ENCODE data around the gene NAB1.
A peak's percentile ranks its signal among the peaks of the same experiment; 100 is the strongest.
"Not testable (repeated sequence)": the region's sequence is repeated elsewhere in the genome, so short reads cannot be mapped to it uniquely, and the experiment has no call there.

Gene NAB1

DNA sequence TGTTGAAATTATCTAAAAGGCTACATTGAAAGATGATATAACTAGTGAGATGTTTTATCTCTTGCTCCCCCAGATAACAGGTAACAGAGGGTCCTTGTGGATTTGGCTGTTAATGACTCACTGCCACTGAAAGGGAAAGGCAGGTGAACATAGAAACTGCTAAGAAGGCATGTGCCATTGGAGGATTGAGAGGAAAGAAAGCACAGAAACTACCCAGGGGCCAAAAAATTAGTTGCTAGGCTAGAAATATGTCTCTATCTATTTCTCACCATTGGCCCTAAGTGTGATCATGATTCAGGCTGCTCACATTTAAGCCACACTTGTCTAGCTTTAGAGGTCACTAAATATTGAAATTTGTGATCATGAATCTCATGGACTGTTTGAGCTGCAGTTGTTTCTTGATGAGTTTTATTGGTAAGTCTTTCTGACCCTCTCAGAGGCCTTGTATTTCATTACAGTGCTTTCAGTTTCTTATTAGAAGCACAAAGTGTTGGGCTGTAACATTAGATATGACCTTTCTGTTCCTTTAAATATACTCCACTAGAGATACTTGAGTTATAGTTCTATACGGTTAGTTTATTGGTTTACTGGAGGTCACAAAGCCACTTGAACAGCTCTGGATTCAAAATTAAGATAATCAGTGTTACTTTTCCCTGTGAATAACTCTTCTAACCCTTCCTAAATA, 26.2 kb downstream of the NAB1 start:
- DNase-seq = no peak

DNA sequence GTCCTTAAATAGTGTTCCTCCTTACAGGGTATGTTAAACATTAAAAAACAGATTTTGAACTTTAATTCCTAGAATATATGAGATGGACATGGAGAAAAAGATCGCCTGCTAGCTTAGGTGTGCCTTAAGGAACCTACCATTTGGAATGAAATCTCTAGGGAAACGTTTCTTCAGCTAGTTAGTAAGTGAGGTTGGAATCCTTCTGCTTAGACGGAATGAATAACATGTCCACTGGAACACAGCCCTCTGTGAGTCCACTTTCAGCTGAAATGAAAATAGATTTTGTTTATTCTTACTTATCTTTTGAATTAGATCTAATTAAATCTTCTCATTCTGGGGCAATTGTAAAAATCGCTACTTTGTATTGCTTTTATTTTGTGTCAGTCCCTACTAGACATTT, 28.4 kb downstream of the NAB1 start:
- DNase-seq = no peak

DNA sequence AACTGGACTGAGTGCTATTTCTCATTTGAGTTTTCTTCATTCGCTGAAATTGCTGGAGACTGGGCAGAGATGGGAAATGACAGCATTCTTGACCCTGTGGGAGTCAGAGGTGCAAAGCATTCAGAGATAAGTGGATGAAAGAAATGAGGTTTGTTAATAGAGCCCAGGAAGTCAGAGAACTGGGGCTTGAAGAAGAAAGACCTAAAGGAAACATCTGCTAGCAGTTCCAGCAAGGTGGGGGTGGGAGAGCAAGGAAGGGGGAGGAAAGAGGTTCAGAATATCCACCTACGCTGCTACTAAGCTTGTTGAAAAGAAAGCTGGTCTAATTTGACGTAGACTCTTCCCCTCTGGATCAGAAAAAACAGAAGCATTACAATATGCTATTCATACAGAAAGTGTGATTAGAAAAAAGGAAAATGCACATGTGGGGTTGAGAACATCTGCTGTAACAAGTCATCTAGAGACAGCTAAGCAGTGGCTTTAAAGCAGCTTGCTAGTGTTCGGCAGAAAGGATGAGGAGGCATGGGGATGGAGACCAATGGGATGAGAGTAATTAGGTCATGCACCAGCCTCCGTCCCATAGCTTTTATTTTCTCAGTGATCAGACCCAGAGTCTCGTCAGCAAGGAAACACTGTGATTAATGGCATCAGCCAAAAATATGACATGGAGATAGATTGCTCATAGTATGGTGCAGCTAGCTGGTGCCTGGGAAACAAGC, 29.7 kb downstream of the NAB1 start:
- DNase-seq = no peak

DNA sequence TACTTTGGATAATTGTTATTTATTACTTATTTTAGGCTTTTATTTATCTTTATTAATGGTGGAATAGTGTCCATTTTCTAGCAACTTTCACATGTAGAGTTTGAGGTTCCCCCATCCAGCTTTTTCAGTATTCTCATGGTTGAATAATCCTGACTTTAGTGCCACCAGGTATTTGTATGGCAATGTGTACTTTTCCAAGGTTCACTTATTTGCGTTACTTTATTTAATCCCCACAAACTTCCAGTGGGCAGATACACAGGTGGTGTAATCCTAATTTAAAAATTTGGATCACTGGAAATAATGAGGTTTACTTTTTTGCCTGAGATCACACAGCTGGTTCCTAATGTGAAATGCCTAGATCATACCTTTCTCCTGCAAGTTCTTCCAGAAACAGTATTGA, 30.5 kb downstream of the NAB1 start:
- DNase-seq = no peak

DNA sequence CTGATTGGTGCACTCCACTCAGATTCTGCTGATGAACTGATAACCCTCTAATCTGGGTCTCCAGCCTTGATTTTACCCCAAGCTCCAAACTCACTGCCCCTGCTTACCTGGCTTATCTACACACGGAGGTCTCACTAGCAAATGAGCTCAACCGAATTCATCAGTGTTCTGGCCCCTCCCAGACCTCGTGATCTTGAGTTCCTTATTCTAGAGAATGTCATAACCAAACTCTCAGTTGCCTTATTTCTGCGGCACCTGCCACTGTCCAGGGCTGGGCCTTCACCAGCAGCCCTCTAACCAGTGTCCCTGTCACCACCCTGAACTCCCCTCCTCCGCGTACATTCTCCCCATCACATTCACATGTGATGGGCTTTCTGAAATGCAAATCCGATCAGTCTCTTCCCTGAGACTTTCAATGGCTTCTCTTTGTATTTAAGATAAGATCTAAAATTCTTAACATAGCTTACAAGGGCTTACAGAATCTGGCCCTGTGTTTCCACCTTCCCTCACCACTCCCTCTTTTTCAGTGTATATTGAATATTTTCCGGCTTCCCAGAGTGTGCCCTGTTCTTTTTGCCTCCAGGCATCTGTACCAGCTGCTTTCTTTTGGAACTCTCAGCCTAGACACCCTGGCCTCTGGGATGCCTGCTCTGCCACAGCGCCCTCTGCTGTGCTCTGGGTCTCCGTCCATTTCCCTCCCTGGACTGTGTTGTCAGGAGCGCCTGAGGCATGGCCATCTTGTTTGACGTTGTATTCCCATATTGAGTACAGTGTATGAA, 31.1 kb downstream of the NAB1 start:
- no peak for DNase-seq

DNA sequence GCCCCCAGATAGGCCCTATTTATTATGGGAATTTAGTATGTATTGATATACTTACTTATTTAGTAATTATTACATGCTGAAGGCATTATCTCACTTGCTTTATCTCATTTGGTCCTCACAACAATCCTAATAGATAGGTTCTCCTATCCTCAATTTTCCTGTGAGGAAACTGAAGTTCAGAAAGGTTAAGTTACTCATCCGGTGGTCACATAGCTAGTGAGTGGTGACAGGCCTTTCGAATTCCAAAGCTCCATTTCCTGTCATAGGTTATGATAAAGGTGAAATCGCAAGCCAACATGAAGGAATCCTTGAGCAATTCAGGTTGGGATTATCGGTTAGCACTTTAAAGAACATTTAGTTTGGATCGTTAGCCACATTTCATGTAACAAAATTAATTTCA, 33.3 kb downstream of the NAB1 start:
- DNase-seq = no peak

DNA sequence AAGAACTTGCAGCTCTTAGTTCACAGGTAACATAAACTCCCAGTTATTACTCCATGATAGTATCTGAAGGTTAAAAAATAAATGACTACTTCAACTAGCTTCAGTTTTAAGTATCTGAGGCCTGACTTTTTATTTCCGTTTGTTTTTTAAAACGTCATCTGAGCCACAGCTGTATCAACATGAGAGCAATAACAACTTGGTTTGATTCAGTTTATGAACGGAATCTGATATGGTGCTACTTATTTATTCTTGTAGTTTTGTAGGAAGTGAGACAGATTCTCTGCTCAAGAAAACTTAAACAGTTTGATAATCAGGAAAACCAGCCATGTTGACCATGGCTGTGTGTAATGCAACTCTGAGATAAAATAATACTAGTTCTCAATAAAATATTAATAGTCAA, 34.9 kb downstream of the NAB1 start:
- DNase-seq = no peak

DNA sequence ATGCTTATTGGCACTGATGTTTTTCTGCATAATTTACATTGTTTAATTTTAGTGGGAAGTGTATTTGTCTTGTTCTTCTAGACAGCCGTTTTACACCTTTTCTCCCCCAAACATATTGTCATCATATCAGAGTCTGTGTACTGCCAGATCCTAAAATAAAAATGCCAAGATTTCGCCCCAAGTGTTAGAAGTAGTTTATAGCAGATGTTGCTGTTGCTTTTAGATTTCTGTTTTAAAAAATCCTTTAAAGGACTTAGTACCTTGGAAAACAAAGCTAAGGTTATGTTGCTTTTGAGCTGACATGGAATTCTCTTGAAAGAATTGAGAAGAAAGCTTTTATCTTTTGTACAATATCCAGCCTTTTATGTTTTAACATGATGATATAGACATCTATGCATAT, 36.0 kb downstream of the NAB1 start:
- peak in 1 of 2 donors; percentile 22 for DNase-seq

DNA sequence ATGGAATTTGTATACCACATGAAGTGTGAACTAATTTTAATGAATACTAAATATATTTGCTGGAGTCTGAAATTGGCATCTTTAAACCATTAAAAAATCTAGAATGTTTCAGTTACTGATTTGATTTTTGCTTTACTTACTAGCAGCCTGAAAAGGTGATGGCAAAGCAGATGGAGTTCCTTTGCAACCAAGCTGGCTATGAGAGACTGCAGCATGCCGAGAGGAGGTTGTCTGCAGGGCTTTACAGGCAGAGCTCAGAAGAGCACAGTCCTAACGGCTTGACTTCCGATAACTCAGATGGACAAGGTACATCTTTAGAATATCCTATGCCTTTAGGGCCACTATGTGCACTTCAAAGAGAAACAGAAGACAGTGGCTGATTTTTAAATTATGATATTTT, 36.5 kb downstream of the NAB1 start:
- DNase-seq = no peak

DNA sequence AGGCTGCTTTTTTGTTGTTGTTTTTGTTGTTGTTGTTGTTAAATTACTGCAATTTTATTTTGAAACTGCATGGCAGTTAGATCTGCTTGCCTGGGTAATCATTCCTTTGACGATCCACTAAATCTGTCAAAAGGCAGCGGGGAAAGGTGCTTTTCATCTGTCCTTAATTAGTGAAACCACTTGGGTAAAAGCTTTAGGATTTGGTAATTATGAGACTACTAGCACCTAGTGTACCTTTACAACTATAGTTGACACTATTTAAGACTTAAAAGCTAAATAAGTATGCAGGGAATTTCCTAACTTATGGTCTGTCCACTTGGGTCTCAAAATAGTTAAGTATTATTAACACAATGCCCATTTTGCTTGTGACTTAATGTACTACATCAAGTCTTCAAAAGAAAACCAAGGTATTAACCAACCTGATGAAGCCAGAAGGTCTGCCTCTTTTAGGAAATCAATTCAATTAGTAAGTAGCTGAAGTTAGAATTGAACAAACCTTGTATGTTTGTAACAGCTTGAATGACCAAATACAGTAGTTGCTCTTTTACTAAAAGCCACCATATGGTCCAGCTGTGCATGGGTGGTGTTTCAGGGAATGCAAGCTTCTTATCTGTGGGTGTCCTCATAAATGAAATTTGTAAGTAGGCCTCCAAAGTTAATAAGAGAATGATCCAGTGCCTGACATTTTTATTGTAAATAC, 44.8 kb downstream of the NAB1 start:
- no peak for DNase-seq

DNA sequence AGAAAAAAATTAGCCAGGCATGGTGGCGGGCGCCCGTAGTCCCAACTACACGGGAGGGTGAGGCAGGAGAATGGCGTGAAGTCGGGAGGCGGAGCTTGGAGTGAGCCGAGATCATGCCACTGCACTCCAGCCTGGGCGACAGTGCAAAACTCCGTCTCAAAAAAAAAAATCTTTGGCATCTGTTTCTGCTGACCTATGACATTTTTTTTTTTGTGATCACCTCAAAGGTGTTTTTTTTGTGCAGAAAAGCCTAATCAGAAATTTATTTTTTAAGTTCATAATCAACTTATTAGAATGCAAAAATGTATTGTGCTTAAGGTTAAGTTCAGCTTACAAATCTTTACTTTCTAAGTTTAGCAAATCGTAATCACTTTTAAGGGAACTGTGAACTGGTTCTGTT, 45.6 kb downstream of the NAB1 start:
- DNase-seq = no peak

DNA sequence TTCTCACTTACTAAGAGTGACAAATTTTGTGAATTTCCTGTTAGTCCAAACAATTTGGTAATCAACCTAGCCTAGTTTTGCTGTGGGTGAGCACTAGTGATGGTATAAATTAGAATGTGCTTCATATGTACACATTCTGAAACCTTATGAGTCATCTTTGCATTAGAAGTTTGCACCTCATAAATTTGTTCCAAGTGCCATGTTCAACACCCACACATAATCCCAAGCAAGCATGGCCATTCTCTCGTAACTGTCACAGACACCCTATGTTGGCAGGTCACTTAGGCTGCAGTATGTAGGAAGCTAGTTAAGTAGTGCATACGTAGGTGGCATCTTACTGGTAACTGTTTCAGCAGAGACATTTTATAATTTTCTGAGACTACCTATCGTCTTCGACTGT, 46.9 kb downstream of the NAB1 start:
- no peak for DNase-seq

DNA sequence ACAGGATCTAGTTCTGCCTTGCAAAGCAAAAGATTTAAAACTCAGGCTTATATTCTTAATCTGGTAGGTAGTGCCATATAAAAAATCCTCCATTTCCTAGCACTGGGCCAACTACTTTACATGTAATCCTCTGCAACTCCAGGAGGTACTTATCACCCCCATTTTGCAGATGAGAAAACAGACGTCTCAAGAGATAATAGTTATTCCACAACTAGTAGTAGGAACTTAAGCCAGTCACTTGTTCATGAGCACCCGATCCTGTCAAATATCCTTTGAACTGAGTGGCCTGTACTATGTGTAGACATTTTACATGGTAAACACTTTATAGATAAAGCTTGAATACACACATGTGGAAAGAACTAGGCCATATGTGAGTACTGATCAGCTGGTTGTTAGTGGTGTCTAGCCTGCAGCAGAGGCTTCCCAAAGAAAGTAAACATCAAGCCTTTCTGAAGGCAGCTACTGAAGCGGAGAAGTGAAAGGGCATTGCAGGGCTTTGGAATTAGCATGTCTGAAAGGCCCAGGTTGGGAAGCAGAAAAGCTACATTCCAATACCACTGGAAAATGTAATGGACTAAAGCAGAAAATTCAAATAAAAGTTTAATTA, 48.0 kb downstream of the NAB1 start:
- DNase-seq = no peak

DNA sequence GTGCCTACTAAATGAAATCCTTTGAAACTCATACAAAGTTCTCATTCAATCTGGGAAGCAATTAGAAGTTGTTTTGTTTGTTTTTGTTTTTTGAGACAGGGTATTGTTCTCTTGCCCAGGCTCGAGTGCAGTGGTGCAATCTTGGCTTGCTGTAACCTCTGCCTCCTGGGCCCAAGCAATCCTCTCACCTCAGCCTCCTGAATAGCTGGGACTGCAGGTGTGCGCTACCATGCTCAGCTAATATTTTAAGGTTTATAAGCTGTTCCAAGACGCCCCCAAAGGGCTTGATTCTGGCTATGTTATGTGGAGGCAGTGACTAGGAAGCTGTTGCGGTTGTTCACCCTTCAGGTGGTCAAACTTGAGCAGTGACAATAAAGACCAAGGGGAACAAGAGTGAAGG, 48.5 kb downstream of the NAB1 start:
- DNase-seq = no peak

DNA sequence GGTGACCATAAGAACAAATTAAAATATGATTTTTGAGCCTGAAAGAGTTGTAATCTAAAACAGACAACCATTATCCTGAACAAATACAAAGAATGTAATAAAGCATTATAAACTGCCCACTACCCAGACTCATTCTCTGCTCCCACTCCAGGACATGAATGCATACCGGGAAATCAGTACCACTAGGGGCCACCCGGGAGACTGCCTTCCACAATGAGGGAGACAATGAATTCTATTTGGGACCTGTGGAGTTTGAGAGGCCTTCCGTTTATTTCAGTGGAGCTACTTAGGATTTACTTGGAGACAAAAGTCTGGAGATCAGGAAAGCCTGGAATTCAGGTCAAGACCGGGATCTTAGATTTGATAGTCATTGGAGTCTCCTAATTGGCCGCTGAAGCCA, 50.0 kb downstream of the NAB1 start:
- no peak for DNase-seq

DNA sequence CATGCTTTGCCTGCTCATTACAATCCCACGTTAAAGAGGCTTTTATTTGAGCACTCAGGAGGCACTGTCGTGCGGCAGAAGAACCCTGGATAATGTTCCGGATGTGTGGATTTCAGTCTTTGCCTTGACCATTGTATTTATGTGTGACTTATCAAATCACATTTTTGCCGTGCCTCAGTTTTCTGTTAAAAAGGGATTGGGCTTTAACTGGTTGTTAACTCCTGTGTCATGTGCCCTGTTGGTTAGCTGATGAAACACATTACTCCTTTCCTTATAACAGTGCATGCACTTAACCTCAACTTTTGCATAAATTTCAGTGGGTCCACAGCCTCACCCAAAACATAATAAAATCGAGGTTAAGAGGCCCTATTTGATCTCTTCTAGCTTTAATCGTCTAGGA, 52.7 kb downstream of the NAB1 start:
- no peak for DNase-seq

DNA sequence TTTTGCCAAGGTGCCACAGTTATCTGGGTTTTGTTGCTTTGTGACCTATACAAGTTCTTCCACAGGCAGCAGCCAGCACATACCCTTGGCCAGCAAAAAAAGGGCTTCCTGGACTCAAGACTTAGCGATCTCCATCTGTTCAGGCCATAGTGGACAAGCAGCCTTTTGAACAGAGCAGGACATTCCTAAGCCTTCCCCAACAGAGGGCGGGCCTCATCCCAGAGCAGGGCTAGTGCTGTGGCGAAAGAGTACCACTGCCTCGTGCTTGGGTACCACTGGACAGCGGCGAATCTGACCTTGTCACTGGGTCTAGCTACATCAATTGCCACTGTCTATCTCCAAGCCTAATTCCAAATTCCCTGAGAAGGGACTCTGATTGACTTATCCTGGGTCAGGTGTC, 56.4 kb downstream of the NAB1 start:
- no peak for DNase-seq

DNA sequence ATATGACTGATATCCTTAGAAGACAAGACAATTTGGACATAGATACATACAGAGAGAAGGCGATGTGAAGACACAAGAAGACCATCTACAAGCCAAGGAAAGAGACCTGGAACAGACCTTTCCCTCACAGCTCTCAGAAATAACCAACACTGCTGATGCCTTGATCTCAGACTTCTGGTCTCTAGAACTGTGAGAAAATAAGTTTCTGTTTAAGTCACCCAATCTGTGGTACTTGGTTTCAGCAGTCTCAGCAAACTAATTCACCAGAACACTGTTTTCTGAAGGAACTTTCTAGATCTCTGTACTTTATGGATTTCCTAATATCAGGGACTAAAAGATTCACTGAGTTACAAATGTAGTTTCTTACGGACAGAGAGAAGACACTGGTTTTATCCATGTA, 58.8 kb downstream of the NAB1 start:
- no peak for DNase-seq

DNA sequence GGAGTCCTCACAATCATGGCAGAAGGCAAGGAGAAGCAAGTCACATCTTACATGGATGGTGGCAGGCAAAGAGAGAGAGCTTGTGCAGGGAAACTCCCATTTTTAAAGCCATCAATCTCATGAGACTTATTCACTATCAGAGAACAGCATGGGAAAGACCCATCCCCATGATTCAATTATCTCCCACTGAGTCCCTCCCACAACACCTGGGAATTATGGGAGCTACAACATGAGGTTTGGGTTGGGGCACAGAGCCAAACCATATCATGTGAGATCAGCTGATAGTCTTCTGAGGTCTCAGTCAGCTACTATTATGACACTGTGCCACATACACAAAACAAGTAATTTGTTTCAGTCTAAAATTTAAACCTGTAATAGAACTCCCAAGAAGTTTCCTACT, 59.8 kb downstream of the NAB1 start:
- DNase-seq = not testable (repeated sequence)

DNA sequence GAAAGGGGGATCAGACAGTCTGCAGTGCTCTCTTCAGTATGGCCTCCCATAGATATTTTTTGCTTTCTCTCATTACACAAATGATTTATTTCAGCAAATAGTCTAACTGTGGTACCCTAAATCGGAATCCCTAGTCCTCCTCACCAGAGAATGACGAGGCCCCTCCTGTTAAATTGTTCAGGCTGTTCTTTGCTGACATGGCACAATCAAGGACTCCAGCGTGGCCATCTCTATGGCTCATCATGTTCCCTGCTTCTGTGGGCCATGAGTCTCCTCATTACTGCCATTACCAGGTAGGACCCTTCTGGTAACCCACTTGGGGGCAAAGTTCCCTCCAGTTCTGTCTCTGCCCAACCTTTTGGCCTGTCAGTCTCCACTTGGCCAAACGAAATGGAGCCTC, 62.2 kb downstream of the NAB1 start:
- no peak for DNase-seq

DNA sequence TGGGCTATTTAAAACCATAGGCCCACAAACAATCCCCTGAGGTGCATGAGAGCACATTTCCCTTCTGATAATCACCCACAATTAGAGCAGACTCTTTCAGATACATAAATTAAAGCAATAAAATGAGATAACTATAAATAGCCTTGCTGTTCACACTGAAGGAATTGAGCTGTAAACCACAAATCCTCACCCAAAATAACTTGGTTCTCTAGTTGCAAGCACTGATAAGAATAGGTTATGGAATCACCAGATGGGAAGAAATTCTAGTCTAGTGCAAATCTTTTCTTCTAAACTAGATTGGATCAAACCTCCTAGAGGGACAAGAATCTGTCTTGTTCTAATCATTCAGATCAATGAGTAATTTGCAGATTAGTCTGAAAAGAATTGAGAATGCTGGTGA, 64.6 kb downstream of the NAB1 start:
- DNase-seq = no peak

DNA sequence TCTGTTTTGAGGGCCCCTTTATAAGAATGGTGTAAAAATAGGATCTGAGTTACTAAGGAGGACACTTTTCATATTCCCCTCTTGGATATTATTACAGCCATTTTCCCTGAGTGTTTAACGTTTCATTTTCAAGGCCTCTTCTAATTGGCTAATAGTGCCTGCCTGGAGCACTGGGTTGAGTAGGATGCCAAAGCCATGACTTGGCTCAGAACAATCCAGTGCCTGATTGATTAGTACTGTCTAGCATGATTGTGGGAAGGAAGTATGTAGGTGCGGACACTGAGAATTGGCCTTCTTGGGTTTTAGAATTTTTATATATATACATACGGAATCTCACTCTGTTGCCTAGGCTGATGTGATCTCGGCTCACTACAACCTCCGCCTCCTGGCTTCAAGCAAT, 66.1 kb downstream of the NAB1 start:
- DNase-seq = no peak

DNA sequence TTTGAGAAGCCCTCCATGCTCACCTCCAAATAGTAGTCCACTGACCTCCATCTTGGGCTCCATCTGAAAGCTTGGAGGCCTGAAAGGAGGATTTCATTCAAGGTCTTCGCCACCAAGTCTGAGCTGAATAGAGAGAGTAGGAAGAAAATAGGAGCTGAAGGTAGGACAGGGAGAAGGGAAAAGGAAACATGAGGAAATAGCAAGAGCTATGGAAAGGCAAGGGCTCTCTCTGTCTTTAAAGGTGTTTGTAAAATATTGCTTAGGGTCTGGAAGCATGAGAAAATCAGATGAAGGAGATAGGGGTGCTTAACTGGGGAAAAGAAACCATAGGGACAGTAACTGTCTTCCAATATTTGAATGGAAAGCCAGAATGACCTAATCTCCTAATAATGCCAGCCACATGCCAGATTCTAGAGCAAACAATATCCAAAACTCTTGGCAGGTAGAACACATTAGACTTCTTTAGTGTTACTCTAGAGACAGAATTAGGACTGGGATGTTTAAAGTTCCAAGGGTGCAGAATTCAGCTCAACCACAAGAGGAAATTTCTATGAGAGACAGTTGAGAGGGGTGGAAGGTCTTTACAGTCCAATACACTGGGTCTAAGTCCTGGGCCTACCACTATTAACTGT, 67.4 kb downstream of the NAB1 start:
- no peak for DNase-seq
